Hematopoietic multipotent progenitor cell treated with erythropoietin and hydrocortisone succinate and interleukin-3 and kit ligand, for 6 days (in vitro differentiated cells): ENCODE measurements around the gene KAT8.

Experiments used
- DNase-seq: peaks from one replicate; pipeline ENCODE4 v3.0.0-alpha.2; 2015

The KAT8 gene

DNA sequence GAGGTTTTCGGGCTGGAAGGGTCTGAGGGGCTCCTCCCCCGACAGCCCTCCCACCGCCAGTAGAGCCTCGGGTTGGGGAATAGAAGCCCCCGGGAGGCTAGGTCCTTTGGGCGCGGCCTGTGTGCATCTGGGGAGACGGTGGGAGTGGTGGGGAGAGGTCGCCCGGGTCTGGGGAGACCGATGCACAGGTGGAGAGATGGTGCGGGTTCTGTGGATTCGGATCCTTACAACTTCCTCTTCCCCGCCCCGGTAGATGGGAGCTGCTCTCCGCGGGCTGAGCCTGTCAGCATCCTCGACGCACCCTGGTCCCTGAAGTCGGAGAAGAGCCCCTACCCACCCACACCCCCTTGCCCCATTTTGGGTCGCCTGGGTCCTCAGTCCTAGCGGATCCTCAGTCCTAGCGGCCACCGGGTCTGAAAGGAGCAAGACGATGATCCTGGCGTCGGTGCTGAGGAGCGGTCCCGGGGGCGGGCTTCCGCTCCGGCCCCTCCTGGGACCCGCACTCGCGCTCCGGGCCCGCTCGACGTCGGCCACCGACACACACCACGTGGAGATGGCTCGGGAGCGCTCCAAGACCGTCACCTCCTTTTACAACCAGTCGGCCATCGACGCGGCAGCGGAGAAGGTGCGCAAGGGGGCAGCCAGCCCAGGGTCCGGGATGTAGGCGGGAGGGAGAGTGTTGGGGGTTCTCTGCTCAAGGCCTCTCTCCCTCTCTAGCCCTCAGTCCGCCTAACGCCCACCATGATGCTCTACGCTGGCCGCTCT lies 8.5 kb upstream of the KAT8 start:
- DNase-seq, result no peak

DNA sequence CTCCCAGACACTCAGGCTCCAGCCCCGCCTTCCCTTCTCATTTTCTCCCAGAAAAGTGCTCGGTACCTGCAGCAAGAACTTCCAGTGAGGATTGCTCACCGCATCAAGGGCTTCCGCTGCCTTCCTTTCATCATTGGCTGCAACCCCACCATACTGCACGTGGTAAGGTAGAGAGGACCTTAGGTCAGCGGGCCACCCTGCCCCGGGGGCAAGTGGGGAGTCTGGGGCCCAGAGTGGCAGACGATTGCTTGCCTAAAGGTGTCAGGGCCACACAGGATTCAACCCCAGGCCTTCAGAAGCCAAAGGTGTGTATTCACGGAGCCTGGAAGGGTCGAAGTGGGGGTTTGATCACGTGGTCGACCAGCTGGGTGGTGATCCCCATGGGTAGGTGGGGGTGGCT lies 7.8 kb upstream of the KAT8 start:
- no peak for DNase-seq

DNA sequence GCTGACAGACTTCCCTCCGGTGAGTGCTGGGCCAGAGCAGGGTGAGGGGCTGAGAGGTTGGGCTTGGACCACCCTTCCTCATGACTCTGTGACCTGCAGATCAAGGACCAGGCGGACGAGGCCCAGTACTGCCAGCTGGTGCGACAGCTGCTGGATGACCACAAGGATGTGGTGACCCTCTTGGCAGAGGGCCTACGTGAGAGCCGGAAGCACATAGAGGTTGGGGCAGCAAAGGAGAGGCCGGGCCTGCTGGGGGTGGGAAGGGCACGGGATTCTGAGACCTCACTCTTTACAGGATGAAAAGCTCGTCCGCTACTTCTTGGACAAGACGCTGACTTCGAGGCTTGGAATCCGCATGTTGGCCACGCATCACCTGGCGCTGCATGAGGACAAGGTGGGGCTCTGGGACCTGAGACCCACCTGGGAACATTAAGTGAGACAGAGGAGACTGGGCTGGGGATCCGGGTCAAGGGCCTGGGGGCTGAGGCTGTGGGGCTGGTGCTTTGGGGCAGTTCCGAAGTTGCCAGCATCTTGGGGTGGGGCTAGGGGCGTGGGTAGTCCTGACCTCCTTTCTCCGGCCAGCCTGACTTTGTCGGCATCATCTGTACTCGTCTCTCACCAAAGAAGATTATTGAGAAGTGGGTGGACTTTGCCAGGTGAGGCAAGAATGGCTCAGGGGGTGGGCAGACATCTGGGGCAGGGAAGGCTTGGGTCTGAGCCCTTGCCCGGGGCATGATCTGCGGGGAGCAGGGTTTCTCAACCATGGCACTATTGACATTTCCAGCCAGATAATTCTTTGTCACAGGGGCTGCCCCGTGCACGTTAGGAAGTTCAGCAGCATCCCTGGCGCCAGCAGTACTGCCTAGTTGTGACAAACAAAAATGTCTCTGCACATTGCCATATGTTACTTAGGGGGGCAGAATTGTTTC lies 7.1 kb upstream of the KAT8 start:
- no peak for DNase-seq

DNA sequence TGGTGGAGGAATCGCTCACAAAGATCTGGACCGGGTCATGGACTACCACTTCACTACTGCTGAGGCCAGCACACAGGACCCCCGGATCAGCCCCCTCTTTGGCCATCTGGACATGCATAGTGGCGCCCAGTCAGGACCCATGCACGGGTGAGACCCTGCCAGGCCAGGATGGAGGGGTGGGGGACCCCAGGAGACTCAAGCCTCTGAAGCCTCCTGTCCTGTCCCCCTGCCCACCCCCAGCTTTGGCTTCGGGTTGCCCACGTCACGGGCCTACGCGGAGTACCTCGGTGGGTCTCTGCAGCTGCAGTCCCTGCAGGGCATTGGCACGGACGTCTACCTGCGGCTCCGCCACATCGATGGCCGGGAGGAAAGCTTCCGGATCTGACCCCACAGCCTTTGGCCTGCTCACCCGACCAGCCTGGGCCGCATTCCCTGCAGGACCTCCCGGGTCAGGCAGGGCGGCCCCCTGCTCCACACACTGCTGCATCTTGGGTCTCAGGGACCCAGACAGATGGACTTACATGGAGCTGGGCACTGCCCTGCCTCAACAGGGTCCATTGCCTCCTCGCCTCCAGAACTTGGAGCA lies 5.5 kb upstream of the KAT8 start:
- DNase-seq, result no peak

DNA sequence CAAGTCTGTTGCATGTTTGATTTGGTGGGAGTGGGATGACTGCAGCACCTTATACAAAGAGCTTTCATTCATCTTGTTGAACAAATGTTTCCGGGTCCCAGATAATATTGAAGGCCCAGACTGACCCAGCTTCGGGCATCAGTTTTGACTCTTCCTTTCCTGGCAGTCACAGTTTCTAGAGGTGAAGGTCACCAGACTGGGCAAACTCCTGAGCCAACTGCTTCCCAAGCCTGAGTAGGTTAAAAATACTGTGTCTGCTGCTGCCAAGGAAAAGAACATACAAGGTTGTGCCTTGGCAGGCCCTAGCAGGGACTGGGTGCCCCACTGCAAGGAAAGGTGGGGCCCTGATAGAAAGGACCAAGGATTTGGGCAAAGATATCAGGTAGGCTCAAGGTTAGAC lies 4.8 kb upstream of the KAT8 start:
- DNase-seq, result no peak

DNA sequence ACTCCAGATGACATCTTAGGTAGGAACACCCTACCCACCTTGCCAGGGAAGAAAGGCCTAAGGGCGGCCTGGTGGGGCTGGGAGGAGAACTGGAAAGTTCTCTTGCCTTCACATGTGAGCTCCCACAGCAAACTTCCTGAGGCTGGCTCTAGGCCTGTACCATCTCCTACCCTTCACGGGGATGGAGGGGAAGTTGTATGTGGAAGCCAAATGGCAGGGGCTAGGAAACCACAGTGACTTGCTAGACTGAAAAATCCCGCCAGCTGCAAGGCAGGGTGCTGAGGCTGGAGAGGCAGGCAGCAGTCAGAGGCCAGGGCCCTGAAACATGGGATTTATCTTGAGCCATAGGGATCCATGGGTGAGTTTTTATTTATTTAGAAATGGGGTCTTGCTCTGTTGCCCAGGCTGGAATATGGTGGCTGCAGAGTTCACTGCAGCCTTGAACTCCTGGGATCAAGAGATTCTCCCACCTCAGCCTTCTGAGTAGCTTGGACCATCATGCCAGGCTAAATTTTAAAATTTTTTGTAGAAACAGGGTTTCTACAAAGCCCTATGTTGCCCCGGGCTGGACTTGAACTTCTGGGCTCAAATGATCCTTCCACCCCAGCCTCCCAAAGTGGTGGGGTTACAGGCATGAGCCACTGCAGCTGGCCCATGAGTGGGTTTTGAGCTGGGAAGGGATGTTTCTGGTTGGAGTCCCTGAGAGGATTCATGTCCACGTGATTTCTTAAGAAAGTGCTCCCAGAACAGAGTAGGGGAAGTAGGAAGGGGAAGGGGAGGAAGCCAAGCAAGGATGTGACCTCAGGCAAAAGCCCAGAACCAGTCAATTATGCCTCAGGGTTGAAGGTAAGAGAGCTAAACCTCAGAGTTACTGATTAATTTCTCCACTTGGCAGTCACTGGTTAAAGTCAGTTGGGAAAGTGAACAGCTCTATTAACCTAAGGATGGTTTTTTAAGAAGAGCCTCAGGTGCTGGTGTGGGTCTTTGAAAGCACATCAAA lies 4.0 kb upstream of the KAT8 start:
- DNase-seq, result peak; percentile 65

DNA sequence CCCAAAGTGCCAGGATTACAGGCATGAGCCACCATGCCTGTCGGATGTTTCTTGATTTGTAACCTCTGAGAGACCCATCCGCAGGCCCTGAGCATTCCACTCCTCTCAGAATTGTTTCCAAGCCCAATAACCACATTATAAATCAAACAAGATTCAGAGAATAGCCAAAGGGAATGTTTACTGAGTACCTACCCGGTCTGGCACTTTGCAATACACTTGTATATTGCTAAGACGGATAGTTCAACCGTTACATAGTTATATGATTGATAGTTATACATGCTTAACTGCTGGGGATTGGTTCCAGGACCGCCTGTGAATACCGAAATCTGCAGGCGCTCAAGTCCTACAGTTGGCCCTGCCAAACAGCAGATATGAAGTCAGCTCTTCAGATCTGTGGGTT lies 3.0 kb upstream of the KAT8 start:
- DNase-seq, result no peak

DNA sequence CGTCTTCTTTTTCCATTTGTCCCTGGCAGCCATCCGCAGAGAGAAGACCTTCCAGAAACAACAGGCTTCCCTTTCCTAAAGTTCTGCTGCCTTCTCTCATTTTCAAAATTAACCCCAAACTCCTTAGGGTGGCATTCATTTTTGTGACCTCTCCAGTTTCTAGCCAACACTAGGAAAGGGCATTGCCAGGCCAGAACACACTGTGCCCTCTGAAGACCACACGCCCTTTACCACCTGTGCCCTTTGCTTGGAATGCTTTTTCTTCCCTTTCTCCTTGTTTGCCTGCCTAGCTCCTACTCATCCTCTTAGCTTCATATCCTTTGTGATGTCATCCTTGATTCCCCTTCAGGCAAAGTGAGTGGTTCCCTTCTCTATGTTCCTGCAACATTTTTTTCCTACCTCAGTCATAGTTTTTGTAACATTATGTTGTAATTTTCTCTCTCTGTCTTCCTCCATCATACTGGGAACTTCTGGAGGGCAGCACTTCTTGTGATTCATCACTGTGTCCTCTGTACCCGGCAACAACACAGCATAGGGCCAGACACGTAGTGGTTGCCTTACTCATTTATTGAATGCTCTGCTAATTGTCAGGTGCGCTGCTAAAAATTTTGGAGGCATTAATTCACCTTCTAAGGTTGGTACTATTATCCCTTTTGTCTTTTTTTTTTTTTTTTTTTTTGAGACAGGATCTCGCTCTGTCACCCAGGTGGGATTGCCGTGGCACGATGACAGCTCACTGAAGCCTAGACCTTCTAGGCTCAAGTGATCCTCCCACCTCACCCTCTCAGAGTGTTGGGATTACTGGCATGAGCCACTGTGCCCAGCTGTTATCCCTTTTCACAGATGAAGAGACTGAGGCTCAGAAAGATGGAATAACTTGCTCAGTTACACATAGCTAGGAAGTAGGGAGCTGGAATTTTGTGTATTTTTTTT lies 1.0 kb downstream of the KAT8 start:
- peak; percentile 7 for DNase-seq

DNA sequence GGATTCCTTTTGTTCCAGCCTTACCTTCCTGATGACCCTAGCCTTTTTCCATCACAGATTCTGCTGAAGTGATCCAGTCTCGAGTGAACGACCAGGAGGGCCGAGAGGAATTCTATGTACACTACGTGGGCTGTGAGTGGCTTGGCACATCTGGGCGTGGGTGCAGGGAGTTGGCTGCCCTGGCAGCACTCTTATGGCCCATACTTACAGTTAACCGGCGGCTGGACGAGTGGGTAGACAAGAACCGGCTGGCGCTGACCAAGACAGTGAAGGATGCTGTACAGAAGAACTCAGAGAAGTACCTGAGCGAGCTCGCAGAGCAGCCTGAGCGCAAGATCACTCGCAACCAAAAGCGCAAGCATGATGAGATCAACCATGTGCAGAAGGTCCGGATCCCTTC lies 2.7 kb downstream of the KAT8 start:
- no peak for DNase-seq

DNA sequence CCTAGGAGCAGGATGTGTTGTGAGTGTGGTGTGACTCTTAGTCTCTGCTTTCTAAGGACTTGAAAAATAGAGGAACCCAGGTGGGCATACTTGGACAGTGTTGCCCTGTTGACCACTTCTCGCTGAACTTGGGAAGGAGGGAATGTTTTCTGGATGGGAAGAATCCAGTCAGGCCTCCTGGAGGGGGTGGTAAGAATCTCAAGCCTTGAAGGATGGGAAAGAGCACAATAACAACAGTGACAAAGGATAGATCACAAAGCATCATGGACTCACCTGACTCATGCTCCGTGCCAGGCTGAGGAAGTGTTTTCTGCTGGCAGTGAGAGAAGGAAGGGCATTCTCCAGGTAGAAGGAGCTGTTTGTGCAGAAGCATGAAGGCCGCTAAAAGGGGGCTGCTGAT lies 8.4 kb downstream of the KAT8 start:
- no peak for DNase-seq

DNA sequence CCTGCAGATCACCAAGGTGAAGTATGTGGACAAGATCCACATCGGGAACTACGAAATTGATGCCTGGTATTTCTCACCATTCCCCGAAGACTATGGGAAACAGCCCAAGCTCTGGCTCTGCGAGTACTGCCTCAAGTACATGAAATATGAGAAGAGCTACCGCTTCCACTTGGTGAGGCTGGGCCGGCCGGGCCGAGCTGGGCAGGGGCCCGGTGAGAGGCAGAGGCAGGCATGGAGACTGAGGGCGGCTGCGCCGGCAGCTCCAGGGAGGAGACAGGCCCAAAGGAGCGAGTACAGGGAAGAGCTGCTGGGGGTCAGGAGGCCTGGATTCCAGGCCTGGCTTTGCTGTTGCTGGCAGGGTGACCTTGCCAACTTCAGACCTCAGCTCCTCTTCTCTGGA lies 9.7 kb downstream of the KAT8 start:
- DNase-seq, result no peak

DNA sequence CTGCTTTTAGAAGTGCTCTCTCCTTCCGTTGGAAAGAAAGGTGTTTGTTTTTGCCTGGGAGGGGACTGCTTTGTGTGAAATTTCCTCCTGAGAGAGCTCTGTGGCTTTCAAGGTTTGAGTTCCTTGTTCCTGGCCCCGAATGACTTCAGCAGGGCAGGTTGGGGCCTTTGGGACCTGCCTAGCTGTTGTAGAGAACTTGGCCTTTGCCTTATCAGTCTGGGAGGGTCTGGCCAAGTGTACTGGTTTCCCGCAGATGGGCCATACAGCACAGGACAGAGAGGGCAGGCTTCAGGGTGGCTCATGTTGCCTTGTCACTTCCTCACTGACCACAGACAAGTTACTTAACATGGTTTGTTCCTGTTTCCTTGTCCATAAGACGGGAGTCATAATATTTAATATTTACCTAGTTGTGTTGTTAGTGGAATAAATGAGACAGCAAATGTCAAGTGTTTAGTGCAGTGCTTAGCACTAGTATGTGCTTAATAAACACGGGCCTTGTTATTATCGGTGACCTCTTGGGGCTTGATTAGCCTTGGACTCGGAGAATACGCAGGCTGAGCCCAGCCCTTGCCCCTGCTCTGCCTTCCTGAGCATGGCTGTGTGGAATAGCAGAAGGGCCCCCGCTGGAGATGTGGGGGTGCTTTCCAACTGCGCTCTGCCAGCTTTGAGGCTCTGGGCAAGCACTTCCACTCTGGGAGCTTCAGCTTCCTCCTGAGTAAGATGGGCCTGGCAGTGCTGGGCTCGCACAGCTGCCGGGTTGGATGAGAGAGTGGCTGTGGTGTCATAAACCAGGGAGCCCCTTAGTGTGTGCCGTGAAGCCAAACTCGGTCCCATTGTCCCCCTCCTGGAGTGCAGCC lies 11.5 kb downstream of the KAT8 start:
- DNase-seq, result peak; percentile 97

DNA sequence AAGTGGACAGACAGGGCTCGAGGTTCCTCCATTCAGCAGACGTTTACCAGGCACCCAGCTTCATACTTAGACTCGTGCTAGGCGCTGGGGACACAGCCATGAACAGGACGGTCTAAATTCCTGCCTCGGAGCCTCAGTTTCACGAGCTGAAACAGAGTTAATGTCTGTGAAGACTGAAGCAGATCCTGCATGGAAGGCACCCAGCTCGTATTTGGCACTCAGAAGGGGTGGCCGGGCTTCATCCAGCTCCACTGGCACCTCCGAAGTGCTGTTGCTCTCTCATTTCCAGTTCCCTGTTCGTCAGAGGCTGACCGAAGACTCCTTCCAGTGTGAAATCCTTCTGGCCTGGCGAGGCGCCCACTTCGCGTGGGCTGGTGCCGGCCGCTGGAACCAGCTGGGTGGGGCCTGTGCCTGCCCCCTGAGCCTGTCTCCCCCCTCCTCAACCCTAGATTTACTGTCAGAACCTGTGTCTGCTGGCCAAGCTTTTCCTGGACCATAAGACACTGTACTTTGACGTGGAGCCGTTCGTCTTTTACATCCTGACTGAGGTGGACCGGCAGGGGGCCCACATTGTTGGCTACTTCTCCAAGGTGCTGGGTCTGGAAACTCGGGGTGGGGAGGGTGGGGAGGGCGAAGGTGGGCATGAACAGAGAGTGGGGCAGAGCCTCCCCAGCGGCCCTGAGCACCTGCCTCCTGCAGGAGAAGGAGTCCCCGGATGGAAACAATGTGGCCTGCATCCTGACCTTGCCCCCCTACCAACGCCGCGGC lies 12.3 kb downstream of the KAT8 start:
- peak; percentile 42 for DNase-seq

DNA sequence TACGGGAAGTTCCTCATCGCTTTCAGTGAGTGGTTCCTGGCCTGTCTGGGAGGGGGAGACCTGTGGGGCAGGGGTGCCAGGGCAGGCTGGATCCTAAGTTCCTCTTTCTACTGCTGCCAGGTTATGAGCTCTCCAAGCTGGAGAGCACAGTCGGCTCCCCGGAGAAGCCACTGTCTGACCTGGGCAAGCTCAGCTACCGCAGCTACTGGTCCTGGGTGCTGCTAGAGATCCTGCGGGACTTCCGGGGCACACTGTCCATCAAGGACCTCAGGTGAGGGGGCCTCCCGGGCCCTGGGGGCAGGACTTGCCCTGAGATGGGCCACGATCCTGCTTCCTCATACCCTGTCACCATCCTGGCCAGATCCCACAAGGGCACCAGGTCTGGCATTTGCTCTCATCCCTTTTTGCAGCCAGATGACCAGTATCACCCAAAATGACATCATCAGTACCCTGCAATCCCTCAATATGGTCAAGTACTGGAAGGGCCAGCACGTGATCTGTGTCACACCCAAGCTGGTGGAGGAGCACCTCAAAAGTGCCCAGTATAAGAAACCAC lies 12.9 kb downstream of the KAT8 start:
- no peak for DNase-seq

DNA sequence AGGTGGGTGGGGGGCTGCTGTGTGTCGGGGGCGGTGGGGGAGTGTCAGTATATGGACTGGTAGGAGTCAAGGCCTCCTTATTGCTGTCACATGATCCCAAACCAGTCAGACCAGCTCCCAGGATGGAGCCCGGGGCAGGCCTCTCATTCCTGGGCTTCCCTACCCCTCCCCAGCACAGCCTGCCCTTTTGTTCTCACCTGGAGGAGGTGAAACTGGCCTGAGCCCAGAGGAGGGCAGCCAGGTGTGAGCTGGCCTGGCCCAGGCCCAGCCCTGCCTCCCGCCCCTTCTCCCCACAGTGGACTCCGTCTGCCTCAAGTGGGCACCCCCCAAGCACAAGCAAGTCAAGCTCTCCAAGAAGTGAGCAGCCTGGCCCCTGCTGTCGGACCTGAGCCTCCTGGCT lies 13.4 kb downstream of the KAT8 start:
- DNase-seq, result no peak

DNA sequence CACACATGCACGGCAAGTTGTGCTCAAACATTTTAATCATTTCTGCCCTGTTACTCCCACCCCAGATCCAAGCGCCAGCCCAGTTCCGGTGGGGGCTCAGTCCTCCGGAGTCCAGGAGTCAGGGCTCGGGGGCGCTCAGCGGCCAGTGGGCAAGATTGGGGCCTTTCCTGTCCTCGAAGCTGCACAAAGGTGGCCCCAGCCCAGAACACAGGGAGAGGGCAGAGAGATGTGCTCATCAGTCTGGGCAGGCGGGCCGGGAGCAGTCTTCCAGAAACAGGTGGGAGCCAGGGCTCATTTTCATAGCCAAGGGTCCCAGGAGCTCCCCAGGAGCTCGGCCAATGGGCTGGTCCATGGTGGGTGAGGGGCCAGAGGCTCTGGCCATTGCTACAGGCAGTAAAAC lies 14.0 kb downstream of the KAT8 start:
- no peak for DNase-seq

DNA sequence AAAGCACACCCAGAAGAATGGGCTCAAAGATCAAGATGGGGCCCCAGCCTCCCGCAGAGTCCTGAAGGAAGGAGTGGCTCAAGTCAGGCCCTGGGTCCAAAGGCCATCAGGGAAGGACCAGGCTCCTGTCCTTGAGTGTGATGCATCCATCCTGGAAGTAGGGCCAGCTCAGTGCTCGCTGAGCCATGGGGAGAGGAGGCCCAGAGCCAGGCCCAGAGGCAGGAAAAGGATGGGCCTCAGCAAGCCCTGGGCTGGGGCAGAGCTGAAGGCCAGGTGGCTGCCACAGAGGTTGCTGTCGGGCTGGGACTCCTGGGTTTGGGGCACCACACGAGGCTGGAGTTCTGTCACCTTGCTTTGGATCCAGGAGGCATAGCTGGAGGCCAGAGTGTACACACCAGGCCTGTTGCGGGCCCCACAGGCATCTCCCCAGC lies 14.4 kb downstream of the KAT8 start:
- DNase-seq, result no peak

DNA sequence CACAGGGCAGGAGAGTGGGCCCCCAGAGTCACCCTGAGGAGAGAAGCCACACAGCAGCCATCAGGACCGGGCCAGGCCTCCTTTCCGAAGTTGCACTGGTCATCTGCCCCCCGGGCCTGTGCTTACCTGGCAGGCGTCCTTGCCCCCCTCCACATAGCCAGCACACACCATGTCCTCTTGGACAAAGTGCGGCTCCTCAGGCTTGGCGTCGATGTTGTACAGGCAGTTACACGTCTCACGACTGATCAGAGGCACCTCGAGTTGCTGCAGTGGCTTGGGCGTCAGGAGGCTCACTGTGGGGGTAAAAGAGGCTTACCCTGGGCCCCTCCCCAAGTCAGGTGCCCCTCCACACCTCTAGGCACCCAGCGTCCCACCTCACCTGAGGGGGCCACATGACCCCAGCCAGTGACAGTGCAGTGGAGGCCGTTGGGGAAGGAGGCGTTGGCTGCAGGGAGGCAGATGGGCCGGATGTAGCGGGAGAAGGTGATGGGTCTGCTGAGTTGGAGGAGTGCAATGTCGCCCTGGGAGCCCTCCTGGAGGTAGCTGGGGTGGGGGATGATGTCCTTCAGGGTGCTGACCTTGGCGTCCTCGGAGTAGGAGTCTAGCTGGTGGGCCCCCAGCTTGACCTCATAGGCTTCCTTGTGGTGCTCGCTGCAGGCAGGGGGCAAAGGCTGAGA lies 15.0 kb downstream of the KAT8 start:
- DNase-seq, result no peak

DNA sequence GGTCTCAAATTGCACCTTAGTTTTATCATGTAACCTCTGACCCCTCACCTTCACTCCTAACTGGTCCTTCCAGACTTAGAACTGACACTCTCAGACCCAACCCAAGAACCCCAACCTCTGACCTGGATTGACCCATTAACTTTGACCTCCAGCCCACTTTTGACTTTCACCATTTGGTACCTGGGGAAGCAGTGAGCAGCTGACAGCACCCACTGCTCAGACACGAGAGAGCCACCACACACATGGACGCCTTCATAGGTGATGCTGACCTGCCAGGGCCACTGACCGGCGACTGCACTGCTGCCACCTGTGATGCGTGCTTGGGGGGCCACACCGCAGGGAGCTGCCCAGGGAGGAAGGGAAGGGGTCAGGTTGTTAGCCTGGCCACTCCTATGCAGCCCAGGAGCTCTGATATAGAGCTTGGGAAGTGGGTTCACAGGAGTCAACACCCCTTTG lies 15.6 kb downstream of the KAT8 start:
- DNase-seq, result no peak
